GM19468 (cell line): Measurements from ENCODE around the gene ZNF709.
"Not testable (repeated sequence)": the region's sequence is repeated elsewhere in the genome, so short reads cannot be mapped to it uniquely, and the experiment has no call there.

ENCODE experiments used
- ATAC-seq: cut with Tn5 transposase; IDR thresholded peaks from one replicate; pipeline ENCODE4 v1.9.1; 2021; ENCODE audit warnings: mild to moderate bottlenecking, moderate library complexity, moderate number of reproducible peaks; ENCODE audit not compliant: unreplicated experiment; ENCODE audit errors: extremely low read depth

The ZNF709 gene

GRCh38 chr19:12484371-12485051 is at the start of gene ZNF709:
Gene ZNF709, minus strand, starts transcription at chr19:12484816. Its CDS starts 159 bp downstream, at chr19:12484657.
- peak; percentile 72 for ATAC-seq

- no peak for ATAC-seq
These were observed 42.6 kb upstream of the ZNF709 start for GRCh38 chr19:12527034-12527836.

- ATAC-seq: no peak
These were observed 41.9 kb upstream of the ZNF709 start for GRCh38 chr19:12526542-12526941.

GRCh38 chr19:12521996-12522395 is 37.4 kb upstream of the ZNF709 start:
- ATAC-seq: no peak

- no peak for ATAC-seq
These were observed 29.0 kb upstream of the ZNF709 start for GRCh38 chr19:12513531-12514061.

- no peak for ATAC-seq
These were observed 12.4 kb upstream of the ZNF709 start for GRCh38 chr19:12497032-12497431.

GRCh38 chr19:12496480-12496879 is 11.9 kb upstream of the ZNF709 start:
- ATAC-seq: no peak

GRCh38 chr19:12495002-12495802 is 10.6 kb upstream of the ZNF709 start:
- ATAC-seq: no peak

GRCh38 chr19:12494260-12494860 is 9.7 kb upstream of the ZNF709 start:
- no peak for ATAC-seq

GRCh38 chr19:12486265-12486783 is 1.7 kb upstream of the ZNF709 start:
- not testable (repeated sequence) for ATAC-seq

GRCh38 chr19:12485571-12485970 is 955 bp upstream of the ZNF709 start:
- ATAC-seq: no peak

GRCh38 chr19:12485052-12485416 is 418 bp upstream of the ZNF709 start:
- no peak for ATAC-seq

- ATAC-seq: no peak
These were observed 625 bp downstream of the ZNF709 start for GRCh38 chr19:12484011-12484370.

GRCh38 chr19:12482509-12482886 is 2.1 kb downstream of the ZNF709 start:
- ATAC-seq: no peak

GRCh38 chr19:12481781-12482508 is 2.7 kb downstream of the ZNF709 start:
- no peak for ATAC-seq

GRCh38 chr19:12478234-12478941 is 6.2 kb downstream of the ZNF709 start:
- no peak for ATAC-seq

GRCh38 chr19:12467651-12468050 is 17.0 kb downstream of the ZNF709 start:
- not testable (repeated sequence) for ATAC-seq

GRCh38 chr19:12465211-12465610 is 19.4 kb downstream of the ZNF709 start:
- ATAC-seq: no peak

GRCh38 chr19:12464769-12465168 is 19.8 kb downstream of the ZNF709 start:
- no peak for ATAC-seq
